Measurements from ENCODE around the gene LRRC40.

Gene LRRC40

DNA sequence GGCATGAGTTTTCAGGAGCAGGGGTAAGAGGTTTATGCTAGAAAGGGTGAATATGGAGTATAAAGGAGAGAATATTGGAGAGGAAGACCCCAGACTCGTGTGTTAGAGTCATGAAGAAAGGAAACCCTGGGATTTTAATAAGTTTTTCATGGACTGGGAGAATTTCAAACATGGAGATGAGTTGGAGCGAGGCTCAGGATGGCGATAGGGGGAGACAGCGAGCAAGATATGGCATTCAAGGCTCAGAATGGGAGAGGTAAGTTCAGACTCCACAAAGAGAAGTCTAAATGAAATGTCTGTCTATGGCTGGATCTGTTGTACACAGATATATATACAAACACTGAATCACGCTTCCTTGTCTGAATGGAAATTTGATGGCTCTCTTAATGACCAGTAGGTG lies 92.5 kb downstream of the LRRC40 start:
- no peak for TF ChIP-seq POLR2A (IDR thresholded peaks at IDR 0.05; ENCODE audit: low read depth, low read length)
- DNase-seq (ENCODE audit: insufficient read length, low spot score) (no peak), FAIRE-seq (no peak)

DNA sequence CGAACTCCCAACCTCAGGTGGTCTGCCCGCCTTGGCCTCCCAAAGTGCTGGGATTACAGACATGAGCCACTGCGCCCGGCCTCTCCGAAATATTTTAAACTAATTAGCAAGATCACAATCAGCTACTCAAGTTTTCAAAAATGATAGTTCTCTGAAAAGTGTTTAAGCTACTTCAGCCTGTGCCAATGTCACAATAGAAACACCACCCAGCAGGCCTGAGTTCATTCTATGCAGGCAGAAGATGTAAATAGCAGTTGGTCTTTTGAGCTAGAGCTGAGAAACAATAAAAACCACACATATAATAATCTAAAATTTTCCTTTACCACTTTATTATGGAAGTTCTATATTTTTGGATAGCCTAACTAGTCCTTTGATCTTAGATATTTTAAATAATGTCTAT lies 96.1 kb downstream of the LRRC40 start:
- TF ChIP-seq POLR2A (IDR thresholded peaks at IDR 0.05; ENCODE audit: low read depth, low read length) = no peak
- FAIRE-seq (no peak), DNase-seq (ENCODE audit: insufficient read length, low spot score) (no peak)

DNA sequence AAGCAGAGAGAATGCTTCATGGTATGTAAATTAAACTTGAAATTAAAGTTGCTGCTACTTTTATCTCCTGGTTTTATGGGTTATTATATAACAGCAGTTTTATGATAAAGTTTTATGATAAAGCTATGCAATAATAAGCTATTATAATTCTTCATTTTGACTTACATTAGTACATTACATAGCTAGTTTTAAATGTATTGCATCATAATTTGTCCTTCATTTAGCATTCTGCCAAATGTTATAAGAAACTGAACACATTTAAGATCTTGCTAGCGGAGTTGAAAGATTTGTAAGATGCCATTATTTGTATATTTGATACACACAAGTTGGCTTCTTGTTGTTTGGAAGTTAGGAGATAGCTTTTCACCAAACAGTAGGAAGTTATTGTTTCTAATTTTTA lies 101.6 kb downstream of the LRRC40 start:
- FAIRE-seq = no peak
- TF ChIP-seq POLR2A (IDR thresholded peaks at IDR 0.05; ENCODE audit: low read depth, low read length) = no peak
- no peak for DNase-seq (ENCODE audit: insufficient read length, low spot score)

DNA sequence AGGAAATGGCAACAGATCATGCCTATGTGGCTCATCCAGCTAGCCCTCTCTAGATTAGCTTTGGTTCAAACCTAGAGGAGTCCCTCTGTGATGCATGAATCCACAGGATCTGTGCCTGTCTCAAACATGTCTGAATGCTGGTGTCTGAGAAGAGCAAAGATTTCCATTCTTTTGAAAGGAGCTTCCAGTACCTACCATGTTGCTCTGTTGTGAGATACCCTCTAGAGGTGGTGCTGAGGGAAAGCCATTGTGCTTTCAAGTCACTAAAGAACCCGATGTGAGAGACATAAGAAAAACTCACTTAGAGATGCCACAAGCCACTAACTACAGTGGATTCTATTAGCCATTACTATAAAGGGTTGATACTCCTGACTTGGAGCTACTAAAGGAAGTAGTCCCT lies 103.6 kb downstream of the LRRC40 start:
- no peak for DNase-seq (ENCODE audit: insufficient read length, low spot score)
- TF ChIP-seq POLR2A (IDR thresholded peaks at IDR 0.05; ENCODE audit: low read depth, low read length) = no peak
- no peak for FAIRE-seq

DNA sequence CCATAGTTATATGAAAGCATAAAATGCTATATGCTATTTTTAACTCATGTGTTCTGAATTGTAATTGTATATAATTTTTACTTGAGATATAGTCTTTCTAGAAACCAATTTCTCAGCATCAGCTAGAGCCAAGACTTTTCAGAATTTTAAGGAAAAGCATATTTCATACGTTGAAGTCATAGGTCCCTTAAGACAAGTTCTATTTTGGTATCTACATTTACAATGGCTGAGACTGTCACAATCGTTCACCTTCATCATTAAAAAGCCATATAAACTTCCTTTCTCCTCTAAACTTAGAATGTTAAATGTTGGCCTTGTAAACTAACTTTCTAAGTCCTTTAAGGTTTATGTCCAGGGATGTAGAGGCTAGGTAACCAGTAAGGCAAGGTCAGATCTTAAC lies 104.1 kb downstream of the LRRC40 start:
- no peak for TF ChIP-seq POLR2A (IDR thresholded peaks at IDR 0.05; ENCODE audit: low read depth, low read length)
- FAIRE-seq (no peak), DNase-seq (ENCODE audit: insufficient read length, low spot score) (no peak)

Measured in H54 (cell line).